Measurements from ENCODE around the gene BRD1.

Gene BRD1

GRCh38 chr22:49788504-49788903 is 39.2 kb downstream of the BRD1 start:
- TF ChIP-seq ZFX (IDR thresholded peaks at IDR 0.05; ENCODE audit: borderline replicate concordance) (no peak), CTCF (IDR thresholded peaks at IDR 0.05) (no peak)
- no peak overlapping the region for H3K27ac ChIP-seq

GRCh38 chr22:49787861-49788260 is 39.8 kb downstream of the BRD1 start:
- TF ChIP-seq ZFX (IDR thresholded peaks at IDR 0.05; ENCODE audit: borderline replicate concordance) (no peak), CTCF (IDR thresholded peaks at IDR 0.05) (no peak)
- H3K27ac ChIP-seq, result no peak overlapping the region

GRCh38 chr22:49786976-49787706 is 40.5 kb downstream of the BRD1 start:
- H3K27ac ChIP-seq, result no peak overlapping the region
- no peak for TF ChIP-seq ZFX (IDR thresholded peaks at IDR 0.05; ENCODE audit: borderline replicate concordance)
- TF ChIP-seq CTCF (IDR thresholded peaks at IDR 0.05), result no peak

- TF ChIP-seq ZFX (IDR thresholded peaks at IDR 0.05; ENCODE audit: borderline replicate concordance) (no peak), CTCF (IDR thresholded peaks at IDR 0.05) (no peak)
- H3K27ac ChIP-seq, result no peak overlapping the region
Measured at GRCh38 chr22:49785841-49786471, 41.7 kb downstream of the BRD1 start.

- H3K27ac ChIP-seq, result no peak overlapping the region
- no peak for TF ChIP-seq CTCF (IDR thresholded peaks at IDR 0.05)
- TF ChIP-seq ZFX (IDR thresholded peaks at IDR 0.05; ENCODE audit: borderline replicate concordance), result no peak
Measured at GRCh38 chr22:49785046-49785521, 42.6 kb downstream of the BRD1 start.

GRCh38 chr22:49784630-49784971 is 43.1 kb downstream of the BRD1 start:
- no peak overlapping the region for H3K27ac ChIP-seq

More at GRCh38 chr22:49784630-49784971, 43.1 kb downstream of the BRD1 start:
- TF ChIP-seq ZFX (IDR thresholded peaks at IDR 0.05; ENCODE audit: borderline replicate concordance) (no peak), CTCF (IDR thresholded peaks at IDR 0.05) (no peak)

Data from 22Rv1 (cell line).